Loucy (cell line): Measurements from ENCODE around the gene ITSN2.

Source experiments
- H2AFZ ChIP-seq: fragments of 200-600 bp; sonication (generic); 2 replicates; pipeline ENCODE4 v1.6.0; 2016; ENCODE audit warnings: antibody characterized with exemption, mild to moderate bottlenecking, low read length, moderate library complexity
- H3F3A ChIP-seq: fragments of 200-600 bp; 2 replicates; pipeline ENCODE4 v1.6.0; 2016; ENCODE audit warnings: antibody characterized with exemption, low read depth, mild to moderate bottlenecking
- H3K27me3 ChIP-seq: fragments of 200-600 bp; sonication (generic); 2 replicates; pipeline ENCODE4 v1.6.1; 2014; ENCODE audit warnings: low read length, mild to moderate bottlenecking; ENCODE audit not compliant: insufficient read depth, poor library complexity, severe bottlenecking
- H3K36me3 ChIP-seq: fragments of 200-600 bp; sonication (generic); 2 replicates; pipeline ENCODE4 v1.6.1; 2016; ENCODE audit warnings: low read length; ENCODE audit not compliant: insufficient read depth
- H3K4me1 ChIP-seq: fragments of 200-600 bp; sonication (generic); 2 replicates; pipeline ENCODE4 v1.5.1; 2014; ENCODE audit warnings: low read length, mild to moderate bottlenecking; ENCODE audit not compliant: insufficient read depth, poor library complexity, severe bottlenecking
- H3K4me2 ChIP-seq: fragments of 200-600 bp; sonication (generic); 2 replicates; pipeline ENCODE4 v1.6.0; 2014; ENCODE audit warnings: antibody characterized with exemption, low read length, low read depth, mild to moderate bottlenecking; ENCODE audit not compliant: poor library complexity, severe bottlenecking
- H3K4me3 ChIP-seq: fragments of 200-600 bp; sonication (generic); 2 replicates; pipeline ENCODE4 v1.5.1; 2014; ENCODE audit warnings: low read length, mild to moderate bottlenecking, mixed read lengths; ENCODE audit not compliant: poor library complexity, severe bottlenecking
- H3K79me2 ChIP-seq: fragments of 200-600 bp; sonication (generic); 2 replicates; pipeline ENCODE4 v1.6.1; 2014; ENCODE audit warnings: low read length; ENCODE audit not compliant: insufficient read depth
- H3K9ac ChIP-seq: fragments of 200-600 bp; sonication (generic); 2 replicates; pipeline ENCODE4 v1.6.0; 2014; ENCODE audit warnings: mild to moderate bottlenecking, low read depth, low read length, moderate library complexity; ENCODE audit not compliant: poor library complexity, severe bottlenecking
- H3K9me2 ChIP-seq: fragments of 200-600 bp; sonication (generic); replicated peaks from 2 replicates; pipeline ENCODE4 v1.6.1; 2016; ENCODE audit warnings: low read depth, low read length, mixed read lengths
- H3K9me3 ChIP-seq: fragments of 200-600 bp; sonication (generic); 2 replicates; pipeline ENCODE4 v1.6.1; 2014; ENCODE audit warnings: mild to moderate bottlenecking, antibody characterized with exemption, low read length, low read depth; ENCODE audit not compliant: insufficient read depth
- H4K20me1 ChIP-seq: fragments of 200-600 bp; sonication (generic); 2 replicates; pipeline ENCODE4 v1.6.0; 2014; ENCODE audit warnings: antibody characterized with exemption, low read length, mild to moderate bottlenecking; ENCODE audit not compliant: insufficient read depth, poor library complexity, severe bottlenecking
- EZH2phosphoT487 ChIP-seq: fragments of 200-600 bp; IDR thresholded peaks from 2 replicates; pipeline ENCODE4 v1.6.1; 2018; ENCODE audit warnings: antibody characterized with exemption, mild to moderate bottlenecking, moderate library complexity, borderline replicate concordance
- TF ChIP-seq, protein P1 (sequence below): fragments of 200-600 bp; sonication (generic); conservative IDR thresholded peaks from 2 replicates; pipeline ENCODE4 v1.5.1; 2014; ENCODE audit warnings: mild to moderate bottlenecking, antibody characterized with exemption, low read length

ITSN2 gene

DNA sequence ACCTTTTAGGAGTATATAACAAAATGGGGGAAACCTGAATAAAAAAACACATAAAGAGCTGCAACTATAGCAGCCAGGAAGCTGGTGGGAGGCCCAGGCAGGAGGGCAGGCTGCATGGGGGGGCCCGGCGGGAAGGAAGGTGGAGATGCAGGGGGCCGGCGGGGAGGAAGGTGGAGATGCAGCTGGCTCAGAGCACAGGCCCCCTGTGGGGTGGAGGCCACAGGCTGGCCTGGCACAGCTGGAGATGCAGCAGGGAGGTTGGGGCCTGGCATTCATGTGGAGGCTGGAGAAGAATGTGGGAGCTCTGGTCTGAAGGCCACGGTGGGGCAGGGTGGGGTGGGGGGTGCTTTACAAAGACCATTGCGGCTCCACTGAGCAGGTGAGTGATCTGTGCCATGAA lies 154.1 kb downstream of the ITSN2 start:
- no peaks in the 10 kb centered on the region for H3K79me2 ChIP-seq
- peaks cover 27% of the 10 kb centered on the region; the same call in 1 of the 2 replicates for H3K36me3 ChIP-seq
- no peaks in the 10 kb centered on the region for H4K20me1 ChIP-seq
- H3K9me2 ChIP-seq, result no peaks in the 10 kb centered on the region
- no peaks in the 10 kb centered on the region for H3K27me3 ChIP-seq
- H3K9me3 ChIP-seq, result no peaks in the 10 kb centered on the region
- no peak overlapping the region for H2AFZ ChIP-seq
- no peak overlapping the region for H3K9ac ChIP-seq
- no peaks in the 10 kb centered on the region for H3K4me1 ChIP-seq
- no peaks in the 10 kb centered on the region for H3F3A ChIP-seq
- no peak overlapping the region for H3K4me3 ChIP-seq
- no peak for TF ChIP-seq EZH2phosphoT487
- TF ChIP-seq, protein P1, sequence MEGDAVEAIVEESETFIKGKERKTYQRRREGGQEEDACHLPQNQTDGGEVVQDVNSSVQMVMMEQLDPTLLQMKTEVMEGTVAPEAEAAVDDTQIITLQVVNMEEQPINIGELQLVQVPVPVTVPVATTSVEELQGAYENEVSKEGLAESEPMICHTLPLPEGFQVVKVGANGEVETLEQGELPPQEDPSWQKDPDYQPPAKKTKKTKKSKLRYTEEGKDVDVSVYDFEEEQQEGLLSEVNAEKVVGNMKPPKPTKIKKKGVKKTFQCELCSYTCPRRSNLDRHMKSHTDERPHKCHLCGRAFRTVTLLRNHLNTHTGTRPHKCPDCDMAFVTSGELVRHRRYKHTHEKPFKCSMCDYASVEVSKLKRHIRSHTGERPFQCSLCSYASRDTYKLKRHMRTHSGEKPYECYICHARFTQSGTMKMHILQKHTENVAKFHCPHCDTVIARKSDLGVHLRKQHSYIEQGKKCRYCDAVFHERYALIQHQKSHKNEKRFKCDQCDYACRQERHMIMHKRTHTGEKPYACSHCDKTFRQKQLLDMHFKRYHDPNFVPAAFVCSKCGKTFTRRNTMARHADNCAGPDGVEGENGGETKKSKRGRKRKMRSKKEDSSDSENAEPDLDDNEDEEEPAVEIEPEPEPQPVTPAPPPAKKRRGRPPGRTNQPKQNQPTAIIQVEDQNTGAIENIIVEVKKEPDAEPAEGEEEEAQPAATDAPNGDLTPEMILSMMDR, result no peak
- H3K4me2 ChIP-seq, result no peak overlapping the region

DNA sequence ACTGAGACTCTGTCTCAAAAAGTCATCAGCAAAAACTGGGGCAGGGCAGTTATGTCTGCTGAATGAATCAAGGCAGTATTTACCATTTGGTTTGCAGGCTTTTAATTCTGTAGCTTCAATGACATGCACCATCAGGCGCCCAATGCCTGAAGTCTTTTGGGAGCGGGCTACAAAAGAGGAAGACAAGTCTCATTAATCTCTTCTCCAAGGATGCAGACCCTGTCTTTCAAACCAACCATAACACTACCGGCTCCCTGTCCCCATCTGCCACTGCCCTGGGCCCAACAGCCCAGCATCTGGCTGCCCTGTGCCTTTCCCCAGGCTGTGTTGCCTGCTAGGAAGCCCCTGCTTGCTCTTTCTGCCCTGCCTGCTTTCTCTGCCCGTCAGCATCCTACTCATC lies 155.2 kb downstream of the ITSN2 start:
- H2AFZ ChIP-seq, result no peak overlapping the region
- H3K4me2 ChIP-seq, result no peak overlapping the region
- no peak overlapping the region for H3K4me3 ChIP-seq
- H3K9me2 ChIP-seq, result no peaks in the 10 kb centered on the region
- H3K79me2 ChIP-seq, result no peaks in the 10 kb centered on the region
- H3F3A ChIP-seq, result no peaks in the 10 kb centered on the region
- H3K4me1 ChIP-seq, result no peaks in the 10 kb centered on the region
- no peaks in the 10 kb centered on the region for H3K27me3 ChIP-seq
- peaks cover 27% of the 10 kb centered on the region; the same call in 1 of the 2 replicates for H3K36me3 ChIP-seq
- no peaks in the 10 kb centered on the region for H4K20me1 ChIP-seq
- no peak overlapping the region for H3K9ac ChIP-seq
- H3K9me3 ChIP-seq, result no peaks in the 10 kb centered on the region
- TF ChIP-seq, protein P1, result no peak
- no peak for TF ChIP-seq EZH2phosphoT487

DNA sequence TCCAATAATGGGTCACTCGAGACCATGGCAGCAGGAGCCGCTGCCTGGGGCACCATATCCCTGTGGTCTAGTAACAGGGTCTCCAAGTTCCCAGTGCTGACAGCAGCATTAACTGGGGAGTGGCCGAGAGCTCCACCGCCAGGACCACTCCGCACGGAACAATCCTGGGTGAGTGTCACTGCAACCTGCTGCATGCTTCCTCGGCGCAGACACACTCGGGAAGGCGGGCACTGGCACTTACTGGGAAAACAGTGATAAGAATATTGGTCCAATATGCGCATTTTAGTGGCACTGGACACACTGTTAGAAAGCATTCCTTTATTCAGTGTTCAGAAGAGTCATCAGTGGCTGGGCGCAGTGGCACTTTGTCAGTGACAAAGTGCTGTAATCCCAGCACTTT lies 155.8 kb downstream of the ITSN2 start:
- Histone ChIP-seq H3K9me3 (no peaks in the 10 kb centered on the region), H2AFZ (no peak overlapping the region), H3K4me2 (no peak overlapping the region), H3F3A (no peaks in the 10 kb centered on the region), H3K4me3 (no peak overlapping the region), H3K79me2 (no peaks in the 10 kb centered on the region), H3K9ac (no peak overlapping the region), H3K9me2 (no peaks in the 10 kb centered on the region), H3K36me3 (peaks cover 23% of the 10 kb centered on the region; the same call in 1 of the 2 replicates), H3K4me1 (no peaks in the 10 kb centered on the region), H4K20me1 (no peaks in the 10 kb centered on the region), H3K27me3 (no peaks in the 10 kb centered on the region)
- no peak for TF ChIP-seq EZH2phosphoT487
- TF ChIP-seq, protein P1, result no peak
